HUES6 (cell line): ENCODE measurements around the gene HDAC4.

ENCODE experiments used
- H3K27ac ChIP-seq: 2 replicates; pipeline ENCODE4 v1.7.0; 2013; ENCODE audit warnings: low read depth, mild to moderate bottlenecking, low read length, inconsistent platforms
- H3K27me3 ChIP-seq: 2 replicates; pipeline ENCODE4 v1.6.1; 2013; ENCODE audit warnings: low read length; ENCODE audit not compliant: control insufficient read depth, insufficient read depth
- H3K36me3 ChIP-seq: 2 replicates; pipeline ENCODE4 v1.6.1; 2013; ENCODE audit warnings: low read length; ENCODE audit not compliant: control insufficient read depth, insufficient read depth
- H3K4me1 ChIP-seq: 2 replicates; pipeline ENCODE4 v1.6.1; 2013; ENCODE audit warnings: low read length; ENCODE audit not compliant: control insufficient read depth, insufficient read depth
- H3K4me3 ChIP-seq: 2 replicates; pipeline ENCODE4 v1.5.1; 2013; ENCODE audit warnings: low read depth, low read length
- H3K9ac ChIP-seq: one replicate; pipeline ENCODE4 v1.6.1; 2013; ENCODE audit warnings: mild to moderate bottlenecking, low read length
- H3K9me3 ChIP-seq: 2 replicates; pipeline ENCODE4 v1.6.1; 2013; ENCODE audit warnings: low read depth, low read length; ENCODE audit not compliant: control insufficient read depth, insufficient read depth

Gene HDAC4

GRCh38 chr2:239141021-239141760, 259.6 kb downstream of the HDAC4 start:
- H3K9ac ChIP-seq, result no peak overlapping the region
- H3K4me1 ChIP-seq, result no peaks in the 10 kb centered on the region
- H3K36me3 ChIP-seq, result peaks cover 41% of the 10 kb centered on the region
- H3K4me3 ChIP-seq, result no peak overlapping the region
- no peaks in the 10 kb centered on the region for H3K9me3 ChIP-seq
- H3K27ac ChIP-seq, result no peak overlapping the region
- H3K27me3 ChIP-seq, result no peaks in the 10 kb centered on the region

DNA sequence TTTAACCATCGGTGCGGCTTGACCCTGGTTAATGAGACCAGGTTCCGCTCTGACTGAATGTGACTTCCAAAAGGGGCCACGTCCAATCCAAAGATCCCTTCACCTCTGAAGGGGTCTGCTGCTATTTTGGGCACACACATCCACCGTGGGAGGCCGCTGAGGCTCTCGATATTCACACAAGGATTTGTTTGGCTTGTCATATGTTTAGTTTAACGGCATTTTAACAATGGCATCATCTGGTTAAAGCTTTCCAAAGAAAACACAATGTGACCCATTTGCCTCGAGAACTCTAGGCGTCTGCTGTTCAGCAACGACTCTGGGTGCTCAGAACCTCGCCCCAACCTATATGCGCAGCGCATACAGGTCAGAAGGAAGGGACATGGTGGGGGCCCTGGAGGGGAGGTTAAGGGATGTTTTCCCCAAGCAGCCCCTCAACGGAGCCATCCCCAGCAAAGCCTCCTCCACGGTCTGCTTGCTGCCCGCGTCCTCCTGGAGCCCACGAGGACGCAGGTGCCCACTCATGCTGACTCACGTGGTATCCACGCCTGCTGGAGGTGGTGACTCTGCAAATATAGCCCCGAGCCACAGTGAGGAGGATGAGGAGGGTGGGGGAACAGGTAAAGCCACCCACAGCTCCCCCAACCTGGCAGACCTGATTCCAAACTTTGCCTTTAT, 260.3 kb downstream of the HDAC4 start:
- H3K9me3 ChIP-seq, result no peaks in the 10 kb centered on the region
- no peak overlapping the region for H3K4me3 ChIP-seq
- H3K4me1 ChIP-seq, result no peaks in the 10 kb centered on the region
- H3K27me3 ChIP-seq, result no peaks in the 10 kb centered on the region
- H3K36me3 ChIP-seq, result peaks cover 43% of the 10 kb centered on the region
- H3K27ac ChIP-seq, result no peak overlapping the region
- H3K9ac ChIP-seq, result no peak overlapping the region

DNA sequence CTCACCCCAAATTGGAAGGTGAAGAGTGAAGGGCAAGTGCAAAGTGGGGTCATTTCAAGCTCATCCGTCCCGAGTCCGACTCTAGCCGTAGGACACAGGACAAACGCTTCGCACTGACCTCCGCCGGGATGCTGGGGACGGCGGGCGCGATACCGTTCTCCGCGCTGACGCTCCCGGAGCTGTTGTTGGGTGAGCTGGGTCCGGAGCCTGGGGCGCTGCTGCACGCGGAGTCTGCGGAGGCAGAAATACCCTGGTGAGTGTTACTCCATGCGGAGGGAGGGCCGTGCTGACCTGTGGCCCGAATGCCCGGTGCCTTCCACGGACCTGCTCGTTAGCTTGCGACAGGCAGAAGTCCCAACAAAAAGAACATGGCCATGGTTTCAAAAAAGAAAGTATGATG, 261.3 kb downstream of the HDAC4 start:
- no peaks in the 10 kb centered on the region for H3K4me1 ChIP-seq
- H3K9me3 ChIP-seq, result no peaks in the 10 kb centered on the region
- H3K4me3 ChIP-seq, result no peak overlapping the region
- no peak overlapping the region for H3K9ac ChIP-seq
- no peaks in the 10 kb centered on the region for H3K27me3 ChIP-seq
- no peak overlapping the region for H3K27ac ChIP-seq
- H3K36me3 ChIP-seq, result peaks cover 39% of the 10 kb centered on the region

- H3K4me1 ChIP-seq, result no peaks in the 10 kb centered on the region
- H3K9me3 ChIP-seq, result no peaks in the 10 kb centered on the region
- peaks cover 44% of the 10 kb centered on the region for H3K36me3 ChIP-seq
- H3K27ac ChIP-seq, result no peak overlapping the region
- H3K4me3 ChIP-seq, result no peak overlapping the region
- H3K9ac ChIP-seq, result no peak overlapping the region
- H3K27me3 ChIP-seq, result no peaks in the 10 kb centered on the region
These were observed 261.7 kb downstream of the HDAC4 start for GRCh38 chr2:239139101-239139500.

DNA sequence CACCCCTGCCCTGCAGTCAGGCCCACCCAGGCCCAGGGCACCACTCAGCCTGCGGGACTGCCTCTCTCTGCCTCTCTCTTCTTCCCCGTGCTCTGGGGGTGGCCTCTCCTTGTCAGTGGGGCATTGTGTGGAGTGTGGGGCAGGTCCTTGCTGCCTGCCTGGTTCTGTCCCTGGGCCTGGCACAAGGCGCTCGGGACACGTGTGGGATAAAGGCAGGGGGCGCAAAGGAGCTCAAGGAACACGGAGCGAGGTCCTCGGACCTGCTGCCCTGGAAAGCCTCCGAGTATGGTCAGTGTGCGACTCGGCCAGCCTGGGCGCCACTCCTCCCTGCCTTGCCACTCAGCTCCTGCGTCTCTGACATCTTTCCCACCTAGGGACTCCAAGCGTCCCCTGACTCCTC, 262.2 kb downstream of the HDAC4 start:
- Histone ChIP-seq H3K36me3 (peaks cover 47% of the 10 kb centered on the region), H3K27me3 (no peaks in the 10 kb centered on the region), H3K4me1 (no peaks in the 10 kb centered on the region), H3K27ac (no peak overlapping the region), H3K9ac (no peak overlapping the region), H3K4me3 (no peak overlapping the region), H3K9me3 (no peaks in the 10 kb centered on the region)

- Histone ChIP-seq H3K36me3 (peaks cover 47% of the 10 kb centered on the region), H3K9me3 (no peaks in the 10 kb centered on the region), H3K4me1 (no peaks in the 10 kb centered on the region), H3K9ac (no peak overlapping the region), H3K27ac (no peak overlapping the region), H3K27me3 (no peaks in the 10 kb centered on the region), H3K4me3 (no peak overlapping the region)
These were observed 262.9 kb downstream of the HDAC4 start for GRCh38 chr2:239137898-239138283.

GRCh38 chr2:239137165-239137897, 263.5 kb downstream of the HDAC4 start:
- no peak overlapping the region for H3K9ac ChIP-seq
- H3K4me1 ChIP-seq, result no peaks in the 10 kb centered on the region
- no peak overlapping the region for H3K4me3 ChIP-seq
- peaks cover 47% of the 10 kb centered on the region for H3K36me3 ChIP-seq
- no peaks in the 10 kb centered on the region for H3K9me3 ChIP-seq
- no peaks in the 10 kb centered on the region for H3K27me3 ChIP-seq
- H3K27ac ChIP-seq, result no peak overlapping the region

GRCh38 chr2:239136762-239137161, 264.1 kb downstream of the HDAC4 start:
- Histone ChIP-seq H3K27me3 (no peaks in the 10 kb centered on the region), H3K9me3 (no peaks in the 10 kb centered on the region), H3K36me3 (peaks cover 48% of the 10 kb centered on the region), H3K27ac (no peak overlapping the region), H3K4me3 (no peak overlapping the region), H3K4me1 (no peaks in the 10 kb centered on the region), H3K9ac (no peak overlapping the region)

GRCh38 chr2:239136203-239136602, 264.6 kb downstream of the HDAC4 start:
- Histone ChIP-seq H3K4me3 (no peak overlapping the region), H3K27ac (no peak overlapping the region), H3K9ac (no peak overlapping the region), H3K9me3 (no peaks in the 10 kb centered on the region), H3K4me1 (no peaks in the 10 kb centered on the region), H3K27me3 (no peaks in the 10 kb centered on the region), H3K36me3 (peaks cover 52% of the 10 kb centered on the region)

- no peaks in the 10 kb centered on the region for H3K9me3 ChIP-seq
- H3K27me3 ChIP-seq, result no peaks in the 10 kb centered on the region
- no peak overlapping the region for H3K4me3 ChIP-seq
- no peak overlapping the region for H3K27ac ChIP-seq
- no peaks in the 10 kb centered on the region for H3K4me1 ChIP-seq
- peaks cover 51% of the 10 kb centered on the region for H3K36me3 ChIP-seq
- no peak overlapping the region for H3K9ac ChIP-seq
These were observed 265.3 kb downstream of the HDAC4 start for GRCh38 chr2:239135531-239135930.

GRCh38 chr2:239133945-239134570, 266.8 kb downstream of the HDAC4 start:
- H3K4me3 ChIP-seq, result no peak overlapping the region
- no peak overlapping the region for H3K27ac ChIP-seq
- H3K27me3 ChIP-seq, result no peaks in the 10 kb centered on the region
- H3K4me1 ChIP-seq, result no peaks in the 10 kb centered on the region
- H3K9ac ChIP-seq, result no peak overlapping the region
- no peaks in the 10 kb centered on the region for H3K9me3 ChIP-seq
- peaks cover 52% of the 10 kb centered on the region for H3K36me3 ChIP-seq
